Tongue (tissue), 2 donors: ENCODE measurements around the gene ACOX3. TPM values are rescaled to one million over a fixed set of nuclear protein-coding genes. Genes with fewer than 3 reads are reported as not detected.

Source experiments
- DNase-seq: peaks from one replicate; pipeline ENCODE4 v3.0.0-alpha.2; 2015
- total RNA-seq: library from RNA; depleted of rRNA; stranded (reverse); fragments of >200 nt; gene quantifications from one replicate; pipeline ENCODE4 v1.2.3, GENCODE V29; 2014

ACOX3 gene
- total RNA-seq, 1 donor from 2014 or later: 33.1 TPM

DNA sequence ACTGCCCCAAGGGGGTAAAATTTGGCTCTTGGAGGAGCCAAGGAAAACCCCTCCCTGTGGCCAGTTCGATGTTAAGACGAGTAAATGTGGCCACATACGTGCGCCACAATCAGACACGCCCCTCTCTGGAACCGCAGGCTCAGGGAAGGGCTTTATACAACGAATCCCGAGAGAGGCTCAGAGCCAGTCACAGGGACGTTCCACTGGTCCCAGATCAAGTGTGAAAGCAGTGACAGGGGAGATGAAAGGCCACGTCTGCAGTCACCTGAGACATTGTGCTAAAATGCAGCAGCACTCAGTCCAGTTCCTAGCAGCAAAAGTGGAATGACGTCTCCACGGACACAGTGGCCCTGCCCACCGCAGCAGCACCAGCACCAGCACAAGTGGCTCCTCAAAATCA, 68.0 kb downstream of the ACOX3 start:
- no peak for DNase-seq

DNA sequence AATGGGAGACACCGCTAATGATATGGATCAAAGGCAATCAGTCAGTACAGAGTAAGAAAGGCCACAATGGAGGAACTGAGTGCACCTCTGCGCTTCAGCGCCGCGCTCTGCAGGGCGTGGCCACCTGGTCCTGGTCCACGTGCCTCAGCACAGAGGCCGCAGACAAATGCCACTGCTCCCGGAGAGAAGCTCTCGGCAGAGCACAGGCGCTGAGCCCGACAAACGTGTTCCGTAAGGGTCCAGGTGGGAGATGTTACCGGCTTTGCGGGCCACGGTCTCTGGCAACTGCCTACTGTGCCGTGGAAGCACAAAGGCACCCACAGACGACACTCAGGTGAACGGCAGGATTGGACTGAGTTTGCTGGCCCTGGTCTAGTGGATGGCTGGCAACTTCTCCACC, 68.9 kb downstream of the ACOX3 start:
- DNase-seq: no peak

DNA sequence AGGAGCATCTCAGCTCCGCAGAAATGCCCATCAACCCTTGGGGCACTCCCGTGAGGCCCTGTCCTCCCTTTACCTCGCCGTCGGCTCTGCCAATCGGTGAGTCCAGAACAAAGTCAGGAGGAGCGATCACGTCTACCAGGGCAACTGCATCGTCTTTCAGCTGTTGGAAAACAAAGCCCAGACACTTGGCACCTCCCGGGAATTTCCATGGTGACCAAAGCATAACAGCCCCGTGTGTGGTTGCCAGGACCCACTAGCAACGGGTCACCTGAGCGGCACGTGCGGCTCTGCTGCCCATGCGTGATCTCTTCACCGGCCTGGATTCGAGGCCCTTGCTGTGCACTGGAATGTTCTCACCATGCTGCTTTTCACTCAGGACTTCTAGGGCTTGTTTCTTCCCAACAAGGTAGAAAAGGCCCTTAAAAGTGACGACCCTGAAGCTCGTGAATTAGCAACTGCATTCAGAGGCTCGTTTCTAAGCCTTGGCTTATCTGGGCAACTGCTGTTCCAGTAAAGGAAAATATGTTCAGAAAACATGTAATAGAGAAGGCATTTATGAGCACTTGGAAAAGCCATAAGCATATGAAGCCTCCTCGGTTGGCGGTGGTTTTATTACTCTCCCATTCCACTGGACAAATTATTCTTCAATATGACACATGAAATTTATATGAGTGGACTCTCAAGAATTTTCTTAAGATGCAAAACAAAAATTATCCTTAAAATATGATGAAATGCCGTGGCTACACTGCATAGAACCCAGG, 69.5 kb downstream of the ACOX3 start:
- DNase-seq: peak; percentile 71

DNA sequence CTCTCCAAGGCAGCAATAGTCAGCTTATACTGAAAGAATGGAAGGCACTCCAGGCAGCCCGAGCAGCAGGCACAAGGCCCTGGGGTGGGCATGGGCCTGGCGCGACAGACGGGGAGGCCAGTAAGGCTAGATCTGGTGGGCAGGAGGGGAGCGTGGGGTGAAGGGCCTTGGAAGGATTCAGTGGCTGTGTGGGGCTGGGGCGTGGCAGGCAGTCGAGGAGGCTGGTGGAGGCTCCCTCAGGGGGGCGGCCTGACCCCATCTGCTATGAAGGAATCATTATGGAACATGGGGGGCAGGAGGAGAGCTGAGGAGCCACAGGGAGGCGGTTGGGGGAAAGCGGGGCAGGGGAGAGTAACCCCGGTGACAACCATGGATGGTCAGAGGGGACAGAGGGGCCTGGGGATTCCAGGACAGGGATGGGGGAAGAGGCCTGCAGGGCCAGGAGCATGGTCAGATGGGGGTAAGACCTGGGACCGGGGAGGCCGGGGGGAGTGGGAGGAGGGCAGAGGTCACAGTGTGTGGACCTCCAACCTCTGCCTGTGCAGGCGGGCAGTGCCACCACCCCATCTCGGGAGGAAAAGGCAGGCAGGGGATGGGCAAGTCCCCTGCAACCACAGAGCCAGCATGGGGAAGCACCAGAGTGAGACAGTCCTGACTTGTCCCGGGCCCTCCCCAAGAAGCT, 70.3 kb downstream of the ACOX3 start:
- no peak for DNase-seq

DNA sequence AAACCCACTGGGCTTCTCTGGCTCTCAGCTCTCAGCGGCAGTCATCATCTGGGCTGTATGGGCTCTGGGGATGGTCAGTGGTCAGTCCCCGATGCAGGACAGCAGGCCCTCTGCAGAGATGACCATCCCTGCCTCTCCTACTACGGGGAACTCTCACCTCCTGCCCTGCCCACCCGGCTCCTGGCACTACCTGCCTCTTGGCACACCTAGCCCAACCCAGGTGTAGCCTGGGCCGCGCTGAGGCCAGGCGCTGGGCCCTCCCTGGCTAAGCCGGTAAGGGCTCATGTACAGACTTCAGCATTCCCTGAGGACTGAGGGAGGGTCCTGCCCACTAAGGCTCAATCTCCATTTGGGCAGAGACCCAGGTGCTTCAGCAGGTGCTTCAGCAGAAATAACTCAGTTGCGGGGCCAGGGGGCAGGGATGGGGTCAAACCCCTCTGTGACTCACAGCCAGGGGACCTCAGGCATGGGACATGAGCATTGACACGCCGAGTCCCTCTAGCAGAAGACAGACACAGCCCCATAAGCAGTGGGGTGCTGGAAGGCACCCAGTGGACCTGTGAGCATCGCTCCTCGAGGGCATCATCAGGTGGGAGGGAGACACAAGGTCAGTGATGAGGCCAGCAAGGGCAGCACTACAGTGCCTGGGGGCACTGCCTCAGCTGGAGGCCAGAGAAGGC, 71.0 kb downstream of the ACOX3 start:
- DNase-seq: no peak

DNA sequence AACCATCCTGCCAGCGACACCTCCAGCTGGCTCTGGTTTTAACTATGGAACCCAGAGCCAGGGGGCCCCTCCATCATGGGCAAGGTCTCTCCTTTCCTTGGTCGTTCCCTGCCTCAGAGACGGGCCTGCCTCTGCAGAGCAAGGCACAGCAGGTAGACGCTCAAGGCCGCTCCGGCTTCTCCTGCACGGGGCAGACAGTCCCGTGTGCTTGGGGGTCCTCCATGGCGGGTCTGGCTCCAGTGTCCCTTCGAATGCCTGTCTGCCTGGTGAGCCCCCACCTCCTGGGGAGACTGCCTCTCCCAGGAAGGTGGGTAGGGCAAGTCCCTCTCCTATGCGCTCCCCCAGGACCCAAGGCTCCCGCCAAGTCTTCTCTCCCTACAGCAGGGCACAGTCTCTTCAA, 71.5 kb downstream of the ACOX3 start:
- DNase-seq: no peak

DNA sequence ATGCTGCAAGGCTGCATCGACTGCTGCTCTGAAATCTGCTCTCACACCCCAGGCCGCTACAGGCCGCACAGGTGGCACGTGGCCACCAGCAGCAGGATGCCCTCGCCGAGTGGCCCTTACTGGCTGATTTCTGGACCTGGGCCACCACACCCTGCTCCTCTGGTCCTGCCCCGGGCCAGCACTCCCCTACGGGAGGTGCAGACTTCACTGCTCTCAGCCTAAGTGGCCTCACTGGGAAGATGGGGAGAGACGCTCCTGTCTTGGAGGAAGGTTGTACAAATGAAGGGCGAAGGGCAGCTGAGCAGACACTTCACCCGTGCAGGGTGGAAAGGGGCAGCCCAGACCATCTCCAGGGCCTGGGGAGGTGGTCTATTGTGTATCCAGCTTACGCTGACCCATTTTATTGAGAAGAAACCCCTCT, 72.5 kb downstream of the ACOX3 start:
- no peak for DNase-seq

DNA sequence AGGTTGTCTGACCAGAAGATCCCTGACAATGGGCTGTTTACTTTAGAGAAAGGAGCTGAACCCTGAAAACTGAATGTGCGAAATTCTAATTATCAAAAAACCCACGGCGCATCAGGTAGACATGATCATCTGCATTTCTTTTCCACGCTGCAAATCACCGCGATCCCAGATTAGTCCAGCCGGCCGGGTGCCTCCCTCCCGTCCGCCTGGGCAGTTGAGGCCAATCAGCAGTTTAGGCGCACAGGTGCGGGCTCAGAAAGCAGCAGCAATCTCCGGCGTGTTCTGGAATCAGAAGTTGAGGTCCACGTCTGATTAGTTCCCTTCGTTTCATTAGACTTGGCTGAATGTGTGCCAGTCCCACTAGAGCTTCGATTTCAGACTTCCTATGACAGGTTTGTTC, 73.9 kb downstream of the ACOX3 start:
- no peak for DNase-seq

DNA sequence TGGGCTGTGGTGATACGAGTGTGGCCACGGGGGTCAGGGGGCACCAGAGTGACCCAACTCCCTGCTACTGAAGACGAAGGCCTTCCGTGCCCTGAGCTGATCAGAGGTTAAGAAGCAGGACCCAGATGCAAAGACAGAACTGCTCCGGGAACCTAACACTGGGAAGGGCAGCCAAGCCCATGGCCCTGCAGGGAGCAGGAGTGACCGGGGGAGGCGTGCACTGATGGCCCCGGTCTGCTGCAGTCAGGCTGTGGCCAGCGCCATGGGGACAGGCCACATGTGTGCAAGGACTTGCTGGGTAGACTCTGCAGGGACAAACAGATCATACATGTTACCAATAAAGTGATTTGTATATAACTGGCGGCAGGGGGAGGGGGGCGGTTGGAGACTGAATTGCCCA, 74.6 kb downstream of the ACOX3 start:
- no peak for DNase-seq

DNA sequence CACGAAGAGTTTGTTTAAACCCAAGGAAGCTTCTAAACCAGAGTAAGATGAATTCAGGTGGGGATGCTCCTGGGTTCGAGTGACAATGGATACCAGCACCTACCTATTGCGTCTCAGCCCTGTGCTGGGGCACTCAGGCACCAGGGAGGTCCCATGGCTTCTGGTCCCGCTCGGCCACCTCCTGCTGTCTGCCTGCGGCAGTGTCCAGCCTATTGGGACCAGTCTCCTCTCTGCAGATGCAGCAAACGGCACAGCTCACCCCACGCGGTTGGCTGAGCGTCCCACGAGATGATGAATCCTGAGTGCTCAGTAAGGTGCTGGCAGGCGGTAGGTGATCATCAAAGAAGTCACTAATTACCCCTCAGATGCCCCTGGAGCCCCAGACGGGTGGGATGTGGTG, 75.2 kb downstream of the ACOX3 start:
- DNase-seq: no peak

DNA sequence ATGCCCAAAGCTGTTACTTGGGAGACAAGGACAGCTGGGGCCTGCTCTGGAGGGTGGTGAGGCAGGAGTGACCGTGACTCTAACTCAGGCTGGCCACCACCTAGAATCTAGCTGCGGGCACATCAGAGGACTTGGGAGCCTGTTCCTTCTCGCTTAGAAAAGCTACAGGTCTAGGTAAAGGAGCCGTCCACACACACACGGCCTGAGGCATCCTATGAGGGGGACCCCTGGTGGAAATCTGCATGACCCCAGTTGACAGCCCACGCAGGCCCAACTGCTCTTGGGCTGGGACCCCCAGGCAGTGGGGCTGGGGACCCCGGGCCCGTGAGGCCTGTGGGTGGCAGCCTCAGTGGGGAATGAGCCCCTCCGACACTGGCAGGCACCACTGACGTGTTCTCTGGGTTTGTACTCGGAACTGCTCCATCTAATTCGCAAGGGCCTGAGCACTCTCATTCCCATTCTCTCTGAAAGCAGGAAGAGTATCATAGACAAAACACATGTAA, 75.6 kb downstream of the ACOX3 start:
- no peak for DNase-seq

DNA sequence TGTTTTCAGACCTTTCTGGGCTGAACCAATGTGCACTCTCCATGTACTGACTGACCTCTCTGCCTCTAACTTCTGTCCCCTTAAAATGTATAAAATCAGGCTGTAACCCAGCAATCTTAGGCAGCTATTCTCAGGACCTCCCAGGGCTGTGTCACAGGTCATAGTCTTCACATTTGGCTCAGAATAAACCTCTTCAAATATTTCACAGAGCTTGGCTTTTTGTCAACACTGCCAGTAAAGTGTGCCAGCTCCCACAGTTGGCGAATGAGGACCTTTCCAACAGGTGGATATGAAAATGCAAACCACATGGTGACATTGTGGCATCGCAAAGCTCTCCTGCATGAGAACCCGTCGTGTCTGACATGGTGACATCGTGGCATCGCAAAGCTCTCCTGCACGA, 76.4 kb downstream of the ACOX3 start:
- DNase-seq: no peak

DNA sequence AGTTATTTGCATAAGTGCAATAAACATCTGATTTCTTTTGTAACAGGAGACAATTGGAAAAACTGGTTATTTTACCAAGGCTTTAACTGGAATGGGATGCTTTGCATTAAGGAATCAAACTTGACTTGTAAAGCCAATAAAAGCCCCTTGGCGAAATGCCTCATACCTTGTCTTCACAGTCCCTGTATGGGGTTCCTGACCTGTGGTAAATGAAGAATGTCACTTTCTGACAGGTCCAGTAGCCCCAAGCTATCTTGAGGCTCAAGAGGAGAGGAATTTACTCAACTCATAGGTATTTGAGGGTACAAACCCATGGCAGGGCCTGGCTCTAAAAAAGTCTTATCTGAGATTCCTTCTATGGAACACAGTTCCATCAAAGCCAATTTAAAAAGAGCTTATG, 78.0 kb downstream of the ACOX3 start:
- DNase-seq: no peak

DNA sequence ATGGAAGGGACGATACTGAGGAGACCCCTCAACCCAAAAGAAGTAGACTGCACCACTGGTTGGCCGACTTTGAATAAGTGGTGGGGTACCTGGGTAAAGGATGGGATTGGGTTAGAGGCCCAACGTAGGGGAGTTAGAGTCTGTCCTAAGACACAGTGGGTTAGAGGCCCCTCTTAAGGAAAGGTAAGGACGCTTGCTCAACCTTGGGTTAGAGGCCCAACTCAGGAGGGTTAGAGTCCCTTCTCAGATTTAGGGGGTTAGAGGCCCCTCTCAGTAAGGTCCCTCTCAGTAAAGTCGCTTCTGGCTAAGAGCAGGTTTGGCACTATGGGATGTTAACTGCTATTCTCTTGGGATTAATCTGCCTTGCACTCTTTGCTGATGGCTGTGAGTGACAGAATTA, 81.3 kb downstream of the ACOX3 start:
- DNase-seq: no peak

DNA sequence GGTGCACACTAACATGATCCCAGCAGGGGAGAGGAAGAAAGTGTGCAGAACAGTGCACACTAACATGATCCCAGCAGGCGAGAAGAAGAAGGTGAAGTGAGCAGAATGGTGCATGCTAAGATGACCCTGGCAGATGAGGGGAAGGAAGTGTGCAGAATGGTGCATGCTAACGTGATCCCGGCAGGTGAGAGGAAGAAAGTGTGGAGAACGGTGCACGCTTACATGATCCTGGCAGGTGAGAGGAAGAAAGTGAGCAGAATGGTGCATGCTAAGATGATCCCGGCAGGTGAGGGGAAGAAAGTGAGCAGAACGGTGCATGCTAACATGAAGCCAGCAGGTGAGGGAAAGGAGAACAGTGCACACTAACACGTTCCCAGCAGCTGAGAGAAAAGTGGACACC, 83.7 kb downstream of the ACOX3 start:
- DNase-seq: no peak

DNA sequence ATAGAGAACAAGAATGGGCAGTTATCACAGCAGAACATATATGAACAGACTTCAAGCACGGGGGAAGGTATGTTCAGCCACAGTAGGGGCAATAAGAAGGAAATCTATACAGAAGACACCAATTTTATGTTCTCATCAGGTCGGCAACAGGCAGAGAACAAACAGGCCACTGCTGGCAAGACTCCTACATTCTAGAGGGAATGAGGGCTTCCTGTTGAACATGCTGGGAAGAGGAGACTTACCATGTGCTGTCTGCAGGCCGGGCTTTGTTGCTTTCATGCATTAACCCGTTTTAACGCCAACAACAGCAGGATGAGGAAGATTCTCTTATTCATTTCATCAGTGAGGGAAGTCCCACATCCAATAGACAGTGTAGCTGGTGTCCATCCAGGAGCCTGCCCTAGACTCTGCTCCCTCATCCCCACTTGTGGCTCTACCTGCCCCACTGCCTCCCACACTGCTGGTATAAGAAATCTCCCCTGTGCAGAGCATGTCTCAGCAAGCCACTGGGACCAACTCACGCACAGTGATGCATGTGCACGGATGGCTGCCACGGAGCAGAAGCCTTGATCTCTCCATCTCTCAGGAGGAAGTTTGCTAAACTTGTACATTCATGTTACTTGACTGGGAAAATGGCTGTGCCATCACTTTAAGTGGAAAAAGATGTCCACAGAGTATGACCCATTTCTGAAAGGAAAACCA, 84.5 kb downstream of the ACOX3 start:
- peak; percentile 55 for DNase-seq

DNA sequence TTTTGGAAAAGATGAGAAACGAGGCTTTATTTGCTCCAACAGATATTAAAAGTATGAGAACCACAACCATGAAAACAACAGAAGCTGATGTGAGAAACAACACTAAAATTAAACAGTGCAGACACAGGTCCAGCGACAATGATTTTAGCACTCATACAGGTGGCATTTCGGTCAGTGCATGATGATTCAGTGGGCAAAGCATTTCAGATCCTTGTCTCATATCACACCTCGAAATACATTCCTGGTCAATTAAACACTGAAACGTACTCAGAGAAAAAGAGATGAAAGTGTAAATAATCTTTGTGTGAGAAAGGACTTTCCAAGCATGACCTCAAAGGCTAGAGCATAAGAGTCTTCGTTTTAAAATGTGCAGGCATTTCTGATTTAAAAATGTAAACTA, 85.2 kb downstream of the ACOX3 start:
- no peak for DNase-seq

DNA sequence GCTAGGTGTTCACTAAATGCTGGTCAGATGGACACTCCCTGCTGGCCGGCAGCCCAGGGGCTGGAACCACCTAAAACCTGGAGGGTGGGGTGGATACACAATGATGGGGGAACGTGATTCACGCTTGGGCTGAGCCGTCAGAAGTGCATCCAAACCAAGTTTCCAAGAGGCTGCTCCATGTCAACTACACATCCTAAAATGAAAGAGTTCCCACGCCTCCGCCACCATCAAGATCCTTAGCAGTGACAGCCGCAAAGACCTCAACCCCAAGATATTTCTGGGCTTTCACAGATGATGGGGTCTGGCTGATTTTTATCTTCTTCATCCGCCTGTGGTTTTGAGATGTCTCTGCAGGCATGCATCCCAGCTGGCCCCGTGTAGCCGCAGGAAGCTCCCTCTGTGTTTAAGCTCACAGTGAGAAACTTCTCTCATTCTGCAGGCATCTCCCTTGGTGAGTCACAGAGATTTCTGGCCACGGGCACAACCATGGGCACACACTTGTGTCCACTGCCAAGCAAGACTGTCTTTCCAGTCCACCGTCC, 86.5 kb downstream of the ACOX3 start:
- peak; percentile 35 for DNase-seq

DNA sequence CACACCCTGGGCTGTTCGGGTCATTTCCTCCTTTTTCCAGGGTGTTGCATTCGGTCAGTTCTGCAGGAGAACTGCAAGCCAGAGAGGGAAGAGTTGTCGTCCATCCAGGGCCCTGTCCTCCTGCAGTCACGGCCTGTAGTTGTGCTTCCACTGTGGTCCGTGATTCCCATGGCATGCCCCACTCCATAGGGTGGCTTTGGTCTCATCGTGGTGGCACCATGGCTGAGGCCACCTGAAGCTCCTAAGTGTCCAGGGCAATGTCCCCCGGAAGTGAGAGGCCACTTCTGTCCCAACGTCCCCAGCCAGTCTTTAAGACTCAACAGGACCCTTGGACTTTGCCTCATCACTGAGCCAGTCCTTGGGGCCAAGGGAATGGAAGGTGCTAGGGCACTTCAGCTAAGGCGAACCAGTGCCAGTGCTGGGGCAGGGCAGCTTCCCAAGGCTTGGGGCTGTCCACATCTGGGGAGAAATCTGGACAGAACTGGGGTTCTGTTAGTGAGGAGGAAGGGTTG, 87.3 kb downstream of the ACOX3 start:
- DNase-seq: no peak

DNA sequence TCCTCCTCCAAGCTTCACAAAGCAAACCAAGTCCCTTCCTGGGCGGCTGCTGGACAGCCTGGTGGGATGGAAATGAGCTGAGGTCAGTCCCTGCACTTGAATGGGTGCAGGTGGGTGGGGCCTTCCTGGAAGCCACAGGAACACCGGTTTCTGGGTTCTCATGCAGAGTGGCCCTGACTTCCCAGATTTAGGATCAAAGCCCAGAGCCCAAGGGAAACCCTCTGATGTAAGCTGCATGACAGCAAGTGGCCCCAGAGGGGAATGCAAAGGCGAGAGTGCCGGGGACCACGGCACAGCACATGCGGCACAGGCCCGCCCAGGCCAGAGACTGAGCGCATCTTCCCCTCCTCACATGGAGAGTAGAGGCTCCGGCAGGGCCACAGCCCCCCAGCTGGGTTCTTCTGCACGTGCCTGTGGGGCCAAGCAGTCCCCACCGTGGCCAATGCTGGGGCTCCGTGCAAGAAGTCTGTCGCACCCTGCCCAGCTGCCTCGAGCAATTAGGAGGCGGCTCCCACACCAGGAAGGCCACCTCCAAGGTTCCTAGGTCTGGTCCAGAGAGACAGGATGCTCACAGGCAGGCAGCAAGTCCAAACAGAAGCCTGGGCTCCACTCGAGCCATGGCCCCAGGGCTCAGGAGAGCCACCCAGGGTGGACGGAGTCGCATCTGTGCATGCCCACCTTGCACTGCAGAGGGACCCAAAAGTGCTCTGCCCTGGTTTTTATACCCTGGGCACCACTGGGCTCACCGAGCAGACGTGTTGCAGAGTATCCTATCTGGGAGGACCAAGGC, 88.0 kb downstream of the ACOX3 start:
- DNase-seq: no peak

DNA sequence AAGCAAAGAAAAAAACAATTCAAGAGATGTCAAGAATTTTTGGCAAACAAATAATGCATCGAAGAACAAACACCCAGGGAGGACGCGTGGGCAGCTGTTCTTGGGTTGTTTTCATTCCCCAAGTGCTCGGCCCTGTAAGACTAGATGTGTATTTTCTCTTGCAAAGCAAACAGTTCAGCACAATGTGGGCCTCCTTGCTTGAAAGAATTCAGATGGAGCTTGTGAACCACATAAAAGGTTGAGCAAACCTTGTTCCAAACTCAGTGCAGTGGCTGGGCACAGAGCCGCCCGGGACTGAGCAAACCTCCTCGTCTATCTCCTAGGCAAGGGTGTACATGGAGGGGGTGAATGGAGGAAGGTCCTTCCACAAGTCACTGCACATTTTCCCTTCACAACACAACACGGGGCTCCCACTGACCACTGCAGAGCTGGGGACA, 88.6 kb downstream of the ACOX3 start:
- peak; percentile 65 for DNase-seq
